GM23338 (cell line): Measurements from ENCODE around the gene ABR. TPM values are rescaled to one million over a fixed set of nuclear protein-coding genes. Genes with fewer than 3 reads are reported as not detected.

Source experiments
- ATAC-seq: fragments of 200-7000 bp; cut with Tn5 transposase; 3 replicates; pipeline ENCODE4 v1.9.1; 2020
- DNase-seq: peaks from one replicate; pipeline ENCODE4 v3.0.0-alpha.2; 2015; ENCODE audit warnings: low spot score
- H2AFZ ChIP-seq: fragments of 200-600 bp; sonication (generic); 2 replicates; pipeline ENCODE4 v1.8.0; 2016; ENCODE audit warnings: antibody characterized with exemption, mild to moderate bottlenecking, moderate library complexity
- H3F3A ChIP-seq: fragments of 200-600 bp; sonication (generic); replicated peaks from 2 replicates; pipeline ENCODE4 v1.8.0; 2017; ENCODE audit warnings: antibody characterized with exemption, mixed run types, low read depth
- H3K27ac ChIP-seq: fragments of 200-600 bp; sonication (generic); 2 replicates; pipeline ENCODE4 v1.6.1; 2016; ENCODE audit warnings: low read depth
- H3K27me3 ChIP-seq: fragments of 200-600 bp; sonication (generic); 2 replicates; pipeline ENCODE4 v1.8.0; 2016; ENCODE audit warnings: mild to moderate bottlenecking, mixed run types, moderate library complexity; ENCODE audit not compliant: insufficient read depth
- H3K36me3 ChIP-seq: fragments of 200-600 bp; sonication (generic); 2 replicates; pipeline ENCODE4 v1.8.0; 2016; ENCODE audit warnings: mild to moderate bottlenecking; ENCODE audit not compliant: insufficient read depth
- H3K4me1 ChIP-seq: fragments of 200-600 bp; sonication (generic); 2 replicates; pipeline ENCODE4 v1.8.0; 2016; ENCODE audit warnings: mild to moderate bottlenecking, moderate library complexity; ENCODE audit not compliant: insufficient read depth
- H3K4me2 ChIP-seq: fragments of 200-600 bp; sonication (generic); 2 replicates; pipeline ENCODE4 v1.7.1; 2017; ENCODE audit warnings: mixed run types
- H3K4me3 ChIP-seq: fragments of 200-600 bp; sonication (generic); 2 replicates; pipeline ENCODE4 v1.6.1; 2016; ENCODE audit warnings: mixed run types
- H3K79me2 ChIP-seq: fragments of 200-600 bp; sonication (generic); replicated peaks from 2 replicates; pipeline ENCODE4 v1.8.0; 2017; ENCODE audit warnings: mild to moderate bottlenecking; ENCODE audit not compliant: insufficient read depth
- H3K9me2 ChIP-seq: fragments of 200-600 bp; sonication (generic); 2 replicates; pipeline ENCODE4 v1.8.0; 2017; ENCODE audit not compliant: insufficient read depth
- H4K20me1 ChIP-seq: fragments of 200-600 bp; sonication (generic); replicated peaks from 2 replicates; pipeline ENCODE4 v1.8.0; 2017; ENCODE audit warnings: mild to moderate bottlenecking; ENCODE audit not compliant: insufficient read depth
- H3K27ac Mint-ChIP-seq: 2 replicates; pipeline ENCODE4 v1.8.0; 2020; ENCODE audit warnings: inconsistent platforms, mild to moderate bottlenecking, moderate library complexity, mixed read lengths
- H3K27me3 Mint-ChIP-seq: 3 replicates; pipeline ENCODE4 v1.8.0; 2022; ENCODE audit warnings: low read depth, mild to moderate bottlenecking, moderate library complexity, mixed read lengths, inconsistent platforms; ENCODE audit not compliant: insufficient read depth, poor library complexity
- H3K36me3 Mint-ChIP-seq: 3 replicates; pipeline ENCODE4 v1.8.0; 2021; ENCODE audit warnings: low read depth, mild to moderate bottlenecking, inconsistent platforms, moderate library complexity, mixed read lengths
- H3K4me1 Mint-ChIP-seq: 3 replicates; pipeline ENCODE4 v1.8.0; 2020; ENCODE audit warnings: mild to moderate bottlenecking, inconsistent platforms, mixed read lengths
- H3K4me3 Mint-ChIP-seq: 3 replicates; pipeline ENCODE4 v1.8.0; 2021; ENCODE audit warnings: moderate library complexity, mild to moderate bottlenecking, inconsistent platforms, mixed read lengths
- H3K9me3 Mint-ChIP-seq: 3 replicates; pipeline ENCODE4 v1.8.0; 2020; ENCODE audit warnings: moderate library complexity, mild to moderate bottlenecking, inconsistent platforms, mixed read lengths
- CREB1 ChIP-seq: fragments of 250-450 bp; sonication (Bioruptor Pico); IDR thresholded peaks from 2 replicates; pipeline ENCODE4 v1.5.0; 2020; ENCODE audit warnings: low read depth, mild to moderate bottlenecking, moderate library complexity
- EZH2 ChIP-seq: fragments of 200-600 bp; sonication (generic); IDR thresholded peaks from one replicate; pipeline ENCODE4 v1.8.0; 2017; ENCODE audit warnings: antibody characterized with exemption, mild to moderate bottlenecking, low read depth; ENCODE audit not compliant: unreplicated experiment
- EZH2phosphoT487 ChIP-seq: fragments of 200-600 bp; sonication (generic); IDR thresholded peaks from one replicate; pipeline ENCODE4 v1.8.1; 2018; ENCODE audit warnings: antibody characterized with exemption; ENCODE audit not compliant: unreplicated experiment
- JUNB ChIP-seq: IDR thresholded peaks from one replicate; pipeline ENCODE4 v1.6.1; 2016; ENCODE audit warnings: antibody characterized with exemption; ENCODE audit not compliant: unreplicated experiment
- NANOG ChIP-seq: IDR thresholded peaks from 2 replicates; pipeline ENCODE4 v1.6.1; 2016; ENCODE audit warnings: antibody characterized with exemption, borderline replicate concordance
- POLR2AphosphoS5 ChIP-seq: IDR thresholded peaks from 2 replicates; pipeline ENCODE4 v1.6.1; 2016; ENCODE audit warnings: antibody characterized with exemption, low read depth
- REST ChIP-seq: IDR thresholded peaks from one replicate; pipeline ENCODE4 v1.6.1; 2018; ENCODE audit warnings: antibody characterized with exemption; ENCODE audit not compliant: unreplicated experiment
- STAT1 ChIP-seq: IDR thresholded peaks from one replicate; pipeline ENCODE4 v1.6.1; 2016; ENCODE audit warnings: antibody characterized with exemption; ENCODE audit not compliant: unreplicated experiment
- ZNF114 ChIP-seq: fragments of 250-450 bp; sonication (Bioruptor Pico); IDR thresholded peaks from 2 replicates; pipeline ENCODE4 v1.5.0; 2020; ENCODE audit warnings: mild to moderate bottlenecking, moderate library complexity
- ZNF331 ChIP-seq: fragments of 250-450 bp; sonication (Bioruptor Pico); IDR thresholded peaks from 2 replicates; pipeline ENCODE4 v1.5.0; 2020; ENCODE audit warnings: low read depth, mild to moderate bottlenecking, moderate library complexity
- ZNF462 ChIP-seq: fragments of 250-450 bp; sonication (Bioruptor Pico); IDR thresholded peaks from 2 replicates; pipeline ENCODE4 v1.5.0; 2020; ENCODE audit warnings: mild to moderate bottlenecking, moderate library complexity
- polyA plus RNA-seq: library from polyadenylated mRNA; unstranded; fragments of >200 nt; fragmentation: Nextera tagmentation; extraction: Ambion mirVana; gene quantifications from 2 replicates; pipeline ENCODE4 v1.2.1, GENCODE V29; 2016
- total RNA-seq: library from RNA; depleted of rRNA; stranded (reverse); fragments of >200 nt; shearing (Covaris generic); gene quantifications from 2 replicates; pipeline ENCODE4 v1.2.3, GENCODE V29; 2014
- TF ChIP-seq, protein P1 (sequence below): IDR thresholded peaks from 2 replicates; pipeline ENCODE4 v1.6.1; 2016; ENCODE audit warnings: antibody characterized with exemption
- TF ChIP-seq, protein P2 (sequence below), 2 experiments: fragments of 200-600 bp in 1 of 2; sonication (generic) in 1 of 2; conservative IDR thresholded peaks; 2 replicates each; pipeline versions ENCODE4 v1.5.1 to v1.6.1; 2016 to 2017; ENCODE audit warnings: antibody characterized with exemption in 2 of 2, low read depth in 2 of 2, mild to moderate bottlenecking in 2 of 2, moderate library complexity in 1 of 2

ABR gene
- total and polyA plus RNA-seq, 2 experiments from 2014 or later = 15.0 to 27.7 TPM

- TF ChIP-seq EZH2phosphoT487 = no peak
- no peak for TF ChIP-seq POLR2AphosphoS5
- no peak for TF ChIP-seq CREB1 (CRISPR knock-in tag)
- no peak for TF ChIP-seq JUNB
- no peak for TF ChIP-seq ZNF331 (CRISPR knock-in tag)
- TF ChIP-seq ZNF114 (CRISPR knock-in tag) = no peak
- TF ChIP-seq, protein P1, sequence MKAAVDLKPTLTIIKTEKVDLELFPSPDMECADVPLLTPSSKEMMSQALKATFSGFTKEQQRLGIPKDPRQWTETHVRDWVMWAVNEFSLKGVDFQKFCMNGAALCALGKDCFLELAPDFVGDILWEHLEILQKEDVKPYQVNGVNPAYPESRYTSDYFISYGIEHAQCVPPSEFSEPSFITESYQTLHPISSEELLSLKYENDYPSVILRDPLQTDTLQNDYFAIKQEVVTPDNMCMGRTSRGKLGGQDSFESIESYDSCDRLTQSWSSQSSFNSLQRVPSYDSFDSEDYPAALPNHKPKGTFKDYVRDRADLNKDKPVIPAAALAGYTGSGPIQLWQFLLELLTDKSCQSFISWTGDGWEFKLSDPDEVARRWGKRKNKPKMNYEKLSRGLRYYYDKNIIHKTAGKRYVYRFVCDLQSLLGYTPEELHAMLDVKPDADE = no peak
- no peak for TF ChIP-seq ZNF462 (CRISPR knock-in tag)
- TF ChIP-seq STAT1 = no peak
- TF ChIP-seq, protein P2, sequence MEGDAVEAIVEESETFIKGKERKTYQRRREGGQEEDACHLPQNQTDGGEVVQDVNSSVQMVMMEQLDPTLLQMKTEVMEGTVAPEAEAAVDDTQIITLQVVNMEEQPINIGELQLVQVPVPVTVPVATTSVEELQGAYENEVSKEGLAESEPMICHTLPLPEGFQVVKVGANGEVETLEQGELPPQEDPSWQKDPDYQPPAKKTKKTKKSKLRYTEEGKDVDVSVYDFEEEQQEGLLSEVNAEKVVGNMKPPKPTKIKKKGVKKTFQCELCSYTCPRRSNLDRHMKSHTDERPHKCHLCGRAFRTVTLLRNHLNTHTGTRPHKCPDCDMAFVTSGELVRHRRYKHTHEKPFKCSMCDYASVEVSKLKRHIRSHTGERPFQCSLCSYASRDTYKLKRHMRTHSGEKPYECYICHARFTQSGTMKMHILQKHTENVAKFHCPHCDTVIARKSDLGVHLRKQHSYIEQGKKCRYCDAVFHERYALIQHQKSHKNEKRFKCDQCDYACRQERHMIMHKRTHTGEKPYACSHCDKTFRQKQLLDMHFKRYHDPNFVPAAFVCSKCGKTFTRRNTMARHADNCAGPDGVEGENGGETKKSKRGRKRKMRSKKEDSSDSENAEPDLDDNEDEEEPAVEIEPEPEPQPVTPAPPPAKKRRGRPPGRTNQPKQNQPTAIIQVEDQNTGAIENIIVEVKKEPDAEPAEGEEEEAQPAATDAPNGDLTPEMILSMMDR (conservative IDR thresholded peaks at IDR 0.05; ENCODE audit: low read depth in 2 of 2) = no peak
- TF ChIP-seq EZH2 = no peak
- no peak for TF ChIP-seq REST
- TF ChIP-seq NANOG = no peak
These were observed 153.2 kb downstream of the ABR start for GRCh38 chr17:1026599-1026975.

More at GRCh38 chr17:1026599-1026975, 153.2 kb downstream of the ABR start:
- no peaks in the 10 kb centered on the region; the same call in 1 of the 2 replicates for H4K20me1 ChIP-seq
- no peak for ATAC-seq
- H3K4me1 Mint-ChIP-seq = peaks cover 3% of the 10 kb centered on the region; the same call in 1 of the 3 replicates
- no peaks in the 10 kb centered on the region for H3K79me2 ChIP-seq
- H3K27me3 Mint-ChIP-seq = peaks cover 9% of the 10 kb centered on the region
- no peaks in the 10 kb centered on the region for H3K36me3 Mint-ChIP-seq
- no peak overlapping the region for H2AFZ ChIP-seq
- H3K4me3 Mint-ChIP-seq = no peak overlapping the region
- no peaks in the 10 kb centered on the region for H3K9me2 ChIP-seq
- H3K27ac Mint-ChIP-seq = no peak overlapping the region
- H3K27me3 ChIP-seq = no peaks in the 10 kb centered on the region
- DNase-seq = no peak
- no peak overlapping the region for H3K4me2 ChIP-seq
- no peaks in the 10 kb centered on the region for H3K4me1 ChIP-seq
- H3K4me3 ChIP-seq = no peak overlapping the region
- H3K36me3 ChIP-seq = no peaks in the 10 kb centered on the region
- no peaks in the 10 kb centered on the region for H3K9me3 Mint-ChIP-seq
- H3K27ac ChIP-seq = no peak overlapping the region
- no peaks in the 10 kb centered on the region for H3F3A ChIP-seq
